Endodermal cell (in vitro differentiated cells): ENCODE results near the gene OPCML. TPM values are rescaled to one million over a fixed set of nuclear protein-coding genes. Genes with fewer than 3 reads are reported as not detected.

Source experiments
- DNase-seq: peaks from one replicate; pipeline ENCODE4 v3.0.0-alpha.2; 2017
- H3K27ac ChIP-seq: 2 replicates; pipeline ENCODE4 v1.5.1; 2013; ENCODE audit warnings: mild to moderate bottlenecking, low read depth, low read length, moderate library complexity
- H3K27me3 ChIP-seq: 2 replicates; pipeline ENCODE4 v1.6.1; 2013; ENCODE audit warnings: mild to moderate bottlenecking, low read length, moderate library complexity; ENCODE audit not compliant: insufficient read depth, control insufficient read depth, poor library complexity, severe bottlenecking
- H3K36me3 ChIP-seq: 2 replicates; pipeline ENCODE4 v1.7.0; 2013; ENCODE audit warnings: mild to moderate bottlenecking, low read length, moderate library complexity; ENCODE audit not compliant: control insufficient read depth, insufficient read depth
- H3K4me1 ChIP-seq: one replicate; pipeline ENCODE4 v1.7.0; 2013; ENCODE audit warnings: low read length; ENCODE audit not compliant: control insufficient read depth, insufficient read depth
- H3K4me3 ChIP-seq: 2 replicates; pipeline ENCODE4 v1.5.1; 2013; ENCODE audit warnings: mild to moderate bottlenecking, low read length, moderate library complexity
- H3K9ac ChIP-seq: 2 replicates; pipeline ENCODE4 v1.6.1; 2013; ENCODE audit warnings: mild to moderate bottlenecking, low read length, moderate library complexity; ENCODE audit not compliant: poor library complexity, severe bottlenecking; ENCODE audit errors: extremely low read depth
- H3K9me3 ChIP-seq: 2 replicates; pipeline ENCODE4 v1.6.1; 2013; ENCODE audit warnings: mild to moderate bottlenecking, low read length, moderate library complexity; ENCODE audit not compliant: control insufficient read depth
- H3K27ac Mint-ChIP-seq: 2 replicates; pipeline ENCODE4 v1.8.0; 2020; ENCODE audit warnings: mixed read lengths
- H3K27me3 Mint-ChIP-seq: 2 replicates; pipeline ENCODE4 v1.8.0; 2021; ENCODE audit warnings: mild to moderate bottlenecking, mixed read lengths; ENCODE audit not compliant: insufficient read depth
- H3K36me3 Mint-ChIP-seq: 2 replicates; pipeline ENCODE4 v1.8.0; 2020; ENCODE audit warnings: low read depth, mixed read lengths
- H3K4me1 Mint-ChIP-seq: 2 replicates; pipeline ENCODE4 v1.8.0; 2020; ENCODE audit warnings: mixed read lengths
- H3K4me3 Mint-ChIP-seq: 2 replicates; pipeline ENCODE4 v1.8.0; 2020; ENCODE audit warnings: mild to moderate bottlenecking, moderate library complexity, mixed read lengths
- H3K9me3 Mint-ChIP-seq: 2 replicates; pipeline ENCODE4 v1.8.0; 2020; ENCODE audit warnings: mild to moderate bottlenecking, mixed read lengths
- WGBS, 2 experiments: methylation state at CpG; one replicate each; pipeline versions ENCODE4 v1.1.5 to v1.1.7; 2013; ENCODE audit warnings: missing lambda C conversion rate in 2 of 2, mixed read lengths in 1 of 2; ENCODE audit not compliant: insufficient coverage in 1 of 2, insufficient read length in 1 of 2; 5-methylcytosine and 5-hydroxymethylcytosine counted together
- total RNA-seq, 2 donors: library from RNA; stranded (reverse); fragmentation: NEBNext Ultra II Directional in 1 of 2; extraction: Animal tissue kit (Norgen Biotek cat#: 25700) in 1 of 2; gene quantifications; 2 replicates in 1 of 2; 3 replicates in 1 of 2; pipeline ENCODE4 v1.2.1, GENCODE V29; 2021
- TF ChIP-seq, protein P1 (sequence below): fragments of 200-600 bp; sonication (generic); conservative IDR thresholded peaks from 2 replicates; pipeline ENCODE4 v1.5.0; 2021; ENCODE audit warnings: antibody characterized with exemption, mild to moderate bottlenecking

OPCML gene
- total RNA-seq, 2 donors from 2014 or later, result 0.49 to 0.86 TPM

DNA sequence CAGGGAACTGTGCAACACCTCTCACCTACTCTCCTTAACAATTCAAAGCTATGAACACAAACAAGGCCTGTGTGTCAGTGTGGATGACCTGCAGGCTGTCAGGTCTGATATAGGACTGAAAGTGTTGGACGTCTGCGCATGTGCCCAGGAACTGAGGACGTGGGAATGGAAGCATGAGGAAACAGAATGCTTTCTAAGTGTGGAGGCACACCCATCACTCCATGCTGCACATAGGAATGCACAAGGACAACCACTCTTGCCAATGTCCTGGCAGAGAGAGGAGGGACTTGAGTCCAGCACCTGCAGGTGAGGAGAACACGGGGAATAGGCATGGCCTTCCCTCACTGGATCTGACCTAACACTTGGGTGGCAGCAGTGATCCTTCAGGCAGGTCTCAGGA, 874.3 kb downstream of the OPCML start:
- Histone ChIP-seq H3K9ac (no peak overlapping the region), H3K9me3 (no peaks in the 10 kb centered on the region), H3K4me3 (no peak overlapping the region), H3K36me3 (no peaks in the 10 kb centered on the region), H3K27me3 (no peaks in the 10 kb centered on the region), H3K27ac (no peak overlapping the region), H3K4me1 (no peaks in the 10 kb centered on the region)
- TF ChIP-seq, protein P1, sequence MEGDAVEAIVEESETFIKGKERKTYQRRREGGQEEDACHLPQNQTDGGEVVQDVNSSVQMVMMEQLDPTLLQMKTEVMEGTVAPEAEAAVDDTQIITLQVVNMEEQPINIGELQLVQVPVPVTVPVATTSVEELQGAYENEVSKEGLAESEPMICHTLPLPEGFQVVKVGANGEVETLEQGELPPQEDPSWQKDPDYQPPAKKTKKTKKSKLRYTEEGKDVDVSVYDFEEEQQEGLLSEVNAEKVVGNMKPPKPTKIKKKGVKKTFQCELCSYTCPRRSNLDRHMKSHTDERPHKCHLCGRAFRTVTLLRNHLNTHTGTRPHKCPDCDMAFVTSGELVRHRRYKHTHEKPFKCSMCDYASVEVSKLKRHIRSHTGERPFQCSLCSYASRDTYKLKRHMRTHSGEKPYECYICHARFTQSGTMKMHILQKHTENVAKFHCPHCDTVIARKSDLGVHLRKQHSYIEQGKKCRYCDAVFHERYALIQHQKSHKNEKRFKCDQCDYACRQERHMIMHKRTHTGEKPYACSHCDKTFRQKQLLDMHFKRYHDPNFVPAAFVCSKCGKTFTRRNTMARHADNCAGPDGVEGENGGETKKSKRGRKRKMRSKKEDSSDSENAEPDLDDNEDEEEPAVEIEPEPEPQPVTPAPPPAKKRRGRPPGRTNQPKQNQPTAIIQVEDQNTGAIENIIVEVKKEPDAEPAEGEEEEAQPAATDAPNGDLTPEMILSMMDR, result no peak
- WGBS, 2 experiments, result 95% methylated on average over 4 of the region's 4 CpGs
- H3K27me3 Mint-ChIP-seq, result peaks cover 17% of the 10 kb centered on the region
- no peak overlapping the region for H3K4me3 Mint-ChIP-seq
- H3K4me1 Mint-ChIP-seq, result no peaks in the 10 kb centered on the region
- H3K27ac Mint-ChIP-seq, result no peak overlapping the region
- no peak for DNase-seq
- no peaks in the 10 kb centered on the region for H3K36me3 Mint-ChIP-seq
- no peaks in the 10 kb centered on the region for H3K9me3 Mint-ChIP-seq

DNA sequence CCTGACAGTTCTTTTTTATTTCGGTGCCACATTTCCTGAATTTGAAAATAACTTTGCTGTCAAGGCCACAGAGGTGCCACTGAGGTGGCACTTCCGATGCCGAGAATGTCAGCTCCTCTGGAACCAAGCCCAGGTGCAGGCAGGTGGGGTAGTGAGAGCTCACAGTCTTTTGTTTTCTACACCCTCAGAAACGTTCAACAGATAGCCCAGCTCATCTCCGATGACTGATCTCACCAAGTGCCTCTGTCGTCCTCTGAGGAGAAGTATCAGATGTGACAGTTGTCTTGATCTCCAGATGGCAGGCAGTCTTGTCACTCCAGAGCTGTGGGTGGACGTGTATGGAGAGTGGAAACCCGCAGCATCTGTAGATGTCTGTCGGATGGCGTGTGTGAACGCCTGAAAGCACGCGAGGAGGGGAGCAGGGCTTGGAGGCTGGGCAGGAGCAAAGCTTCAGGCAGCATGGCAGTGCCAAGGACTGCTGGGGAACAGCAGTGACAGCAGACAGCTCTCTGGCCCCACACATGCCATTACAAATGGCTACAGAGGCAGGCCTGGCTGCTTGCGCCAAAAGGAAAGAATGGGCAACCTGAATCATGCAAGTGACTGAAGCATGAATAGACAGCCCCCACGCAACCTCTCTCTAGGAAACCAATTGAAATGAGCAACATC, 877.0 kb downstream of the OPCML start:
- no peaks in the 10 kb centered on the region for H3K9me3 ChIP-seq
- H3K27ac ChIP-seq, result no peak overlapping the region
- 94 to 95% methylated on average over 9 to 15 of the region's 15 CpGs for WGBS, 2 experiments
- H3K9ac ChIP-seq, result no peak overlapping the region
- Mint-ChIP-seq H3K9me3 (no peaks in the 10 kb centered on the region), H3K4me1 (peaks cover 7% of the 10 kb centered on the region), H3K36me3 (no peaks in the 10 kb centered on the region), H3K27me3 (peaks cover 17% of the 10 kb centered on the region), H3K27ac (no peak overlapping the region), H3K4me3 (no peak overlapping the region)
- H3K4me3 ChIP-seq, result no peak overlapping the region
- H3K36me3 ChIP-seq, result no peaks in the 10 kb centered on the region
- TF ChIP-seq, protein P1, result no peak
- no peaks in the 10 kb centered on the region for H3K27me3 ChIP-seq
- no peaks in the 10 kb centered on the region for H3K4me1 ChIP-seq
- no peak for DNase-seq

DNA sequence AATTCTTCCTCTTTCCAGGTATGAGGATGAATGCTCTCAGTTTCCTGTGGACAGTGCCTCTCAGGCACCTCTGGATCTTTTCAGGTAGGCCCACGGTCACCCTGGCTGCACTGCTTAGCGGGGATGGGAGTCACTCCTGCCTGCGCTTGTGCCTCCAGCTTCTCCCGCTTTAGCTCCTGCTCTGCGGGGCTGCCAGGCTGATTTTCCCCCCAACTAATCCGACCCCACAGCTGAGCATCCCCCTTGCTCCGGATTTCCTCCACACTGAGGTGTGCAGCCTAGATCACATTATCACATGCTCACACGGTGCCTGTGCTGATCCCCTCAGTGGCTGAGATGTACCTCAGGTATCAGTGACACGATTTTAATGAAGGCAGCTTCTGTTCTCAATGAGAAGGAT, 879.1 kb downstream of the OPCML start:
- Histone ChIP-seq H3K9ac (no peak overlapping the region), H3K9me3 (no peaks in the 10 kb centered on the region), H3K4me1 (no peaks in the 10 kb centered on the region), H3K4me3 (no peak overlapping the region), H3K27ac (no peak overlapping the region), H3K36me3 (no peaks in the 10 kb centered on the region), H3K27me3 (no peaks in the 10 kb centered on the region)
- DNase-seq, result no peak
- no peak overlapping the region for H3K27ac Mint-ChIP-seq
- 91 to 92% methylated on average over 6 to 9 of the region's 9 CpGs for WGBS, 2 experiments
- H3K4me3 Mint-ChIP-seq, result no peak overlapping the region
- H3K27me3 Mint-ChIP-seq, result peaks cover 17% of the 10 kb centered on the region
- H3K9me3 Mint-ChIP-seq, result no peaks in the 10 kb centered on the region
- TF ChIP-seq, protein P1, result no peak
- peaks cover 7% of the 10 kb centered on the region for H3K4me1 Mint-ChIP-seq
- no peaks in the 10 kb centered on the region for H3K36me3 Mint-ChIP-seq
